T-cell (primary cell): Measurements from ENCODE around the gene CD300LB. TPM values are rescaled to one million over a fixed set of nuclear protein-coding genes. Genes with fewer than 3 reads are reported as not detected.

Experiments used
- ATAC-seq, 4 experiments: fragments of 200-7000 bp in 3 of 4; fragments of 150-1000 bp in 1 of 4; cut with Tn5 transposase; replicated peaks in 1 of 4; 1 replicate in 3 of 4; 2 replicates in 1 of 4; pipeline ENCODE4 v1.10.0; 2021; ENCODE audit warnings: moderate library complexity in 3 of 4, mild to moderate bottlenecking in 2 of 4, moderate number of reproducible peaks in 1 of 4
- CTCF ChIA-PET, 2 donors: fragments of 300-600 bp; sonication (Branson Sonifier 250); formaldehyde crosslinking; loops; one replicate each; lab custom pipeline; 2022; ENCODE audit warnings: antibody characterized with exemption in 2 of 2; lab: Charles Lee
- POLR2A ChIA-PET, 2 donors: fragments of 300-600 bp; sonication (Branson Sonifier 250); formaldehyde crosslinking; loops; one replicate each; lab custom pipeline; 2022; ENCODE audit warnings: antibody characterized with exemption in 2 of 2; lab: Charles Lee
- DNase-seq, 35 experiments: peaks; one replicate each; pipeline versions ENCODE4 v3.0.0 to v3.0.0-alpha.2; 2013 to 2023
- H3K27ac ChIP-seq: one replicate; pipeline ENCODE4 v1.5.1; 2013; ENCODE audit warnings: low read length
- H3K27me3 ChIP-seq, 2 experiments: replicated peaks in 1 of 2; 1 replicate in 1 of 2; 2 replicates in 1 of 2; pipeline versions ENCODE4 v1.6.1 to v1.7.0; 2013; ENCODE audit warnings: low read length in 1 of 2, mixed read lengths in 1 of 2; ENCODE audit not compliant: control insufficient read depth in 2 of 2, insufficient read depth in 2 of 2; ENCODE audit errors: extremely low read depth in 1 of 2
- H3K36me3 ChIP-seq, 2 donors: 1 replicate in 1 of 2; 2 replicates in 1 of 2; pipeline versions ENCODE4 v1.6.1 to v1.7.0; 2013; ENCODE audit warnings: low read length in 1 of 2; ENCODE audit not compliant: control insufficient read depth in 2 of 2, insufficient read depth in 1 of 2; ENCODE audit errors: extremely low read depth in 1 of 2
- H3K4me1 ChIP-seq, 2 experiments: 1 replicate in 1 of 2; 2 replicates in 1 of 2; pipeline versions ENCODE4 v1.6.1 to v1.7.0; 2013; ENCODE audit warnings: low read length in 2 of 2, mixed read lengths in 1 of 2; ENCODE audit not compliant: insufficient read depth in 2 of 2, control insufficient read depth in 1 of 2; ENCODE audit errors: extremely low read depth in 1 of 2
- H3K4me3 ChIP-seq, 2 donors: 1 replicate in 1 of 2; 2 replicates in 1 of 2; pipeline versions ENCODE4 v1.5.1 to v1.7.0; 2013; ENCODE audit warnings: mild to moderate bottlenecking in 2 of 2, low read length in 1 of 2, moderate library complexity in 1 of 2; ENCODE audit not compliant: control insufficient read depth in 1 of 2; ENCODE audit errors: extremely low read depth in 1 of 2
- H3K9me3 ChIP-seq: 2 replicates; pipeline ENCODE4 v1.7.0; 2013
- H3K27ac Mint-ChIP-seq, 2 donors: one replicate each; pipeline ENCODE4 v1.8.0; 2020 to 2021; ENCODE audit warnings: mild to moderate bottlenecking in 2 of 2, mixed read lengths in 2 of 2
- H3K27me3 Mint-ChIP-seq, 2 donors: one replicate each; pipeline ENCODE4 v1.8.0; 2021 to 2022; ENCODE audit warnings: mixed read lengths in 2 of 2
- H3K36me3 Mint-ChIP-seq: one replicate; pipeline ENCODE4 v1.8.0; 2021; ENCODE audit warnings: mixed read lengths
- H3K4me1 Mint-ChIP-seq, 3 donors: one replicate each; pipeline ENCODE4 v1.8.0; 2020 to 2022; ENCODE audit warnings: mixed read lengths in 3 of 3, mild to moderate bottlenecking in 1 of 3
- H3K4me3 Mint-ChIP-seq, 3 donors: one replicate each; pipeline ENCODE4 v1.8.0; 2020 to 2022; ENCODE audit warnings: mild to moderate bottlenecking in 3 of 3, mixed read lengths in 3 of 3, moderate library complexity in 3 of 3
- H3K9me3 Mint-ChIP-seq, 3 donors: one replicate each; pipeline ENCODE4 v1.8.0; 2020 to 2022; ENCODE audit warnings: mixed read lengths in 3 of 3
- WGBS: methylation state at CpG from one replicate; pipeline ENCODE4 v1.1.5; 2013; ENCODE audit warnings: missing lambda C conversion rate; ENCODE audit not compliant: insufficient coverage; 5-methylcytosine and 5-hydroxymethylcytosine counted together
- total RNA-seq, 35 experiments: library from RNA in 6 of 35; stranded (reverse) in 6 of 35; fragments of 120-200 nt in 1 of 35; gene quantifications; one replicate each; pipeline versions ENCODE4 v1.2.1 to v1.2.4 and lab custom pipeline; 2013 to 2026

Gene CD300LB
- total RNA-seq, 5 donors from 2014 or later (not counting 1 experiment from before 2014, with no cell fraction given) = not detected

GRCh38 chr17:74525465-74525725, 5.9 kb downstream of the CD300LB start:
- Histone ChIP-seq H3K4me3 (no peak overlapping the region), H3K27ac (no peak overlapping the region), H3K9me3 (no peaks in the 10 kb centered on the region), H3K27me3 (peaks cover 0 to 69% of the 10 kb centered on the region in 2 experiments), H3K4me1 (peaks cover 0 to 10% of the 10 kb centered on the region in 2 experiments), H3K36me3 (no peaks in the 10 kb centered on the region)
- H3K27me3 Mint-ChIP-seq = peaks cover 37 to 45% of the 10 kb centered on the region in 2 donors
- ChIA-PET CTCF (no interaction called here), POLR2A (no interaction called here)
- peaks cover 0 to 3% (median 0%) of the 10 kb centered on the region in 3 donors for H3K9me3 Mint-ChIP-seq
- ATAC-seq (no peak), DNase-seq (no peak)
- no peaks in the 10 kb centered on the region for H3K36me3 Mint-ChIP-seq
- H3K4me3 Mint-ChIP-seq = no peak overlapping the region
- peaks cover 0 to 9% (median 0%) of the 10 kb centered on the region in 3 donors for H3K4me1 Mint-ChIP-seq
- no peak overlapping the region for H3K27ac Mint-ChIP-seq
- 88% methylated on average over 1 of the region's 1 CpG for WGBS

- ChIA-PET CTCF (no interaction called here), POLR2A (no interaction called here)
- H3K4me1 ChIP-seq = peaks cover 0 to 10% of the 10 kb centered on the region in 2 experiments
- no peak overlapping the region for H3K27ac ChIP-seq
- no peaks in the 10 kb centered on the region for H3K9me3 ChIP-seq
- H3K27me3 Mint-ChIP-seq = peaks cover 31 to 45% of the 10 kb centered on the region in 2 donors
- no peaks in the 10 kb centered on the region for H3K36me3 Mint-ChIP-seq
- no peaks in the 10 kb centered on the region for H3K36me3 ChIP-seq
- H3K27me3 ChIP-seq = peaks cover 0 to 73% of the 10 kb centered on the region in 2 experiments
- 86% methylated on average over 6 of the region's 11 CpGs for WGBS
- DNase-seq (no peak), ATAC-seq (no peak)
- H3K9me3 Mint-ChIP-seq = peaks cover 0 to 3% (median 0%) of the 10 kb centered on the region in 3 donors
- H3K27ac Mint-ChIP-seq = no peak overlapping the region
- peaks cover 0 to 9% (median 0%) of the 10 kb centered on the region in 3 donors for H3K4me1 Mint-ChIP-seq
- no peak overlapping the region for H3K4me3 Mint-ChIP-seq
- no peak overlapping the region for H3K4me3 ChIP-seq
These were observed 6.4 kb downstream of the CD300LB start for GRCh38 chr17:74524653-74525464.

- Histone ChIP-seq H3K27ac (no peak overlapping the region), H3K4me1 (peaks cover 0 to 10% of the 10 kb centered on the region in 2 experiments), H3K4me3 (no peak overlapping the region), H3K36me3 (no peaks in the 10 kb centered on the region), H3K27me3 (peaks cover 0 to 66% of the 10 kb centered on the region in 2 experiments), H3K9me3 (no peaks in the 10 kb centered on the region)
- ATAC-seq (no peak), DNase-seq (no peak)
- no peak overlapping the region for H3K27ac Mint-ChIP-seq
- POLR2A ChIA-PET = no interaction called here
- H3K4me1 Mint-ChIP-seq = peaks cover 0 to 9% (median 0%) of the 10 kb centered on the region in 3 donors
- WGBS = 60% methylated on average over 1 of the region's 3 CpGs
- peaks cover 0 to 9% (median 4%) of the 10 kb centered on the region in 3 donors for H3K9me3 Mint-ChIP-seq
- CTCF ChIA-PET = no interaction called here
- H3K36me3 Mint-ChIP-seq = no peaks in the 10 kb centered on the region
- peaks cover 27 to 46% of the 10 kb centered on the region in 2 donors for H3K27me3 Mint-ChIP-seq
- no peak overlapping the region for H3K4me3 Mint-ChIP-seq
These were observed 8.0 kb downstream of the CD300LB start for GRCh38 chr17:74523308-74523707.

- peaks cover 32 to 46% of the 10 kb centered on the region in 2 donors for H3K27me3 Mint-ChIP-seq
These were observed 8.7 kb downstream of the CD300LB start for GRCh38 chr17:74522381-74523105.

GRCh38 chr17:74521701-74522201, 9.5 kb downstream of the CD300LB start:
- H3K9me3 ChIP-seq = no peaks in the 10 kb centered on the region
- CTCF ChIA-PET = no interaction called here
- no peak overlapping the region for H3K4me3 ChIP-seq
- H3K4me1 Mint-ChIP-seq = peaks cover 0 to 9% (median 0%) of the 10 kb centered on the region in 3 donors
- no peaks in the 10 kb centered on the region for H3K36me3 Mint-ChIP-seq
- H3K27ac Mint-ChIP-seq = no peak overlapping the region
- ATAC-seq (no peak), DNase-seq (peak in 3 of 35 experiments; percentile 17 to 40 (median 17))
- H3K36me3 ChIP-seq = no peaks in the 10 kb centered on the region
- peaks cover 0 to 10% of the 10 kb centered on the region in 2 experiments for H3K4me1 ChIP-seq
- POLR2A ChIA-PET = no interaction called here
- H3K4me3 Mint-ChIP-seq = no peak overlapping the region
- peaks cover 0 to 13% (median 9%) of the 10 kb centered on the region in 3 donors for H3K9me3 Mint-ChIP-seq
- WGBS = no CpG with 5 or more reads among the region's 9 CpGs
- peaks cover 36 to 50% of the 10 kb centered on the region in 2 donors for H3K27me3 Mint-ChIP-seq
- H3K27ac ChIP-seq = no peak overlapping the region
- H3K27me3 ChIP-seq = peaks cover 0 to 60% of the 10 kb centered on the region in 2 experiments

More at GRCh38 chr17:74522381-74523105, 8.7 kb downstream of the CD300LB start:
- ChIA-PET CTCF (no interaction called here), POLR2A (no interaction called here)
- H3K4me1 Mint-ChIP-seq = peaks cover 0 to 9% (median 0%) of the 10 kb centered on the region in 3 donors
- DNase-seq (no peak), ATAC-seq (no peak)
- WGBS = 80% methylated on average over 6 of the region's 10 CpGs
- H3K4me1 ChIP-seq = peaks cover 0 to 10% of the 10 kb centered on the region in 2 experiments
- H3K27ac Mint-ChIP-seq = no peak overlapping the region
- peaks cover 0 to 13% (median 9%) of the 10 kb centered on the region in 3 donors for H3K9me3 Mint-ChIP-seq
- H3K36me3 ChIP-seq = no peaks in the 10 kb centered on the region
- no peak overlapping the region for H3K27ac ChIP-seq
- H3K4me3 Mint-ChIP-seq = no peak overlapping the region
- no peak overlapping the region for H3K4me3 ChIP-seq
- no peaks in the 10 kb centered on the region for H3K36me3 Mint-ChIP-seq
- peaks cover 0 to 66% of the 10 kb centered on the region in 2 experiments for H3K27me3 ChIP-seq
- H3K9me3 ChIP-seq = no peaks in the 10 kb centered on the region

GRCh38 chr17:74520790-74521480, 10.3 kb downstream of the CD300LB start:
- Histone ChIP-seq H3K36me3 (no peaks in the 10 kb centered on the region), H3K4me3 (no peak overlapping the region), H3K9me3 (no peaks in the 10 kb centered on the region), H3K27me3 (peaks cover 0 to 58% of the 10 kb centered on the region in 2 experiments), H3K4me1 (peaks cover 0 to 10% of the 10 kb centered on the region in 2 experiments), H3K27ac (no peak overlapping the region)
- peaks cover 0 to 13% (median 9%) of the 10 kb centered on the region in 3 donors for H3K9me3 Mint-ChIP-seq
- WGBS = 93% methylated on average over 13 of the region's 21 CpGs
- ChIA-PET POLR2A (no interaction called here), CTCF (no interaction called here)
- H3K36me3 Mint-ChIP-seq = no peaks in the 10 kb centered on the region
- H3K27ac Mint-ChIP-seq = no peak overlapping the region
- no peak for ATAC-seq
- H3K27me3 Mint-ChIP-seq = peaks cover 37 to 48% of the 10 kb centered on the region in 2 donors
- no peak overlapping the region for H3K4me3 Mint-ChIP-seq
- DNase-seq = no peak
- peaks cover 0 to 9% (median 0%) of the 10 kb centered on the region in 3 donors for H3K4me1 Mint-ChIP-seq
